GM12878 (cell line): Measurements from ENCODE around the gene CD207. TPM values are rescaled to one million over a fixed set of nuclear protein-coding genes. Genes with fewer than 3 reads are reported as not detected.

Source experiments
- ATAC-seq: fragments of 200-7000 bp; cut with Tn5 transposase; 3 replicates; pipeline ENCODE4 v1.9.1; 2020; ENCODE audit warnings: mild to moderate bottlenecking, moderate library complexity
- BruUV-seq: library from RNA; stranded (reverse); fragments of 400-500 nt; replicated peaks from 2 replicates; lab custom pipeline; 2021; lab: Mats Ljungman, UMichigan
- CTCF ChIA-PET: fragments of 300-600 bp; sonication (Branson Sonifier 250); formaldehyde crosslinking; extraction: SDS; loops from one replicate; lab custom pipeline; 2021; ENCODE audit warnings: inconsistent platforms; lab: Yijun Ruan, JAX
- POLR2A ChIA-PET: fragments of 350-600 bp; formaldehyde crosslinking; extraction: SDS; loops from one replicate; lab custom pipeline; 2021; ENCODE audit warnings: inconsistent platforms; lab: Charles Lee
- RAD21 ChIA-PET: fragments of 300-600 bp; sonication (Branson Sonifier 250); formaldehyde crosslinking; loops from one replicate; lab custom pipeline; 2023; ENCODE audit warnings: antibody characterized with exemption; ENCODE audit not compliant: unreplicated experiment; lab: Charles Lee
- SMC1A ChIA-PET: fragments of 300-600 bp; sonication (Branson Sonifier 250); formaldehyde crosslinking; loops from one replicate; lab custom pipeline; 2023; ENCODE audit not compliant: unreplicated experiment, uncharacterized antibody; lab: Charles Lee
- DNase-seq: peaks from one replicate; pipeline ENCODE4 v3.0.0-alpha.2; 2011; ENCODE audit warnings: low read depth, low spot score
- FAIRE-seq: peaks from 3 replicates; lab custom pipeline; 2011; peaks lifted over from hg19 to GRCh38; lab: Jason Lieb, UNC
- H2AFZ ChIP-seq: 2 replicates; pipeline ENCODE4 v1.6.0; 2011; ENCODE audit warnings: low read depth, low read length, control low read depth; ENCODE audit not compliant: control insufficient read depth
- H3K27ac ChIP-seq: 2 replicates; pipeline ENCODE4 v1.5.1; 2011; ENCODE audit warnings: control low read depth; ENCODE audit not compliant: control insufficient read depth, insufficient read depth
- H3K27me3 ChIP-seq, 2 experiments: replicated peaks in 1 of 2; 2 replicates each; pipeline versions ENCODE4 v1.6.0 to v1.6.1; 2011; ENCODE audit warnings: low read length in 1 of 2; ENCODE audit not compliant: control insufficient read depth in 2 of 2, insufficient read depth in 2 of 2
- H3K36me3 ChIP-seq, 2 experiments: 2 replicates each; pipeline ENCODE4 v1.5.1; 2011; ENCODE audit warnings: low read length in 1 of 2; ENCODE audit not compliant: control insufficient read depth in 2 of 2, insufficient read depth in 2 of 2
- H3K4me1 ChIP-seq: 2 replicates; pipeline ENCODE4 v1.6.1; 2011; ENCODE audit warnings: mild to moderate bottlenecking, low read length, moderate library complexity, mixed read lengths; ENCODE audit not compliant: control insufficient read depth, insufficient read depth
- H3K4me2 ChIP-seq: 2 replicates; pipeline ENCODE4 v1.6.0; 2011; ENCODE audit warnings: control low read depth; ENCODE audit not compliant: control insufficient read depth, insufficient read depth
- H3K4me3 ChIP-seq: fragments of 200-600 bp; sonication (generic); 2 replicates; pipeline ENCODE4 v1.5.1; 2016
- H3K79me2 ChIP-seq: 2 replicates; pipeline ENCODE4 v1.6.0; 2011; ENCODE audit warnings: low read length; ENCODE audit not compliant: control insufficient read depth, insufficient read depth
- H3K9ac ChIP-seq: 2 replicates; pipeline ENCODE4 v1.8.0; 2011; ENCODE audit warnings: low read length, control low read depth, mixed read lengths; ENCODE audit not compliant: control insufficient read depth, insufficient read depth
- H3K9me3 ChIP-seq: replicated peaks from 3 replicates; pipeline ENCODE4 v1.5.1; 2011; ENCODE audit warnings: mild to moderate bottlenecking, low read length; ENCODE audit not compliant: control insufficient read depth, insufficient read depth
- H4K20me1 ChIP-seq: 2 replicates; pipeline ENCODE4 v1.6.0; 2011; ENCODE audit not compliant: control insufficient read depth, insufficient read depth
- CBFB ChIP-seq: IDR thresholded peaks from 2 replicates; pipeline ENCODE4 v1.6.1; 2016; ENCODE audit warnings: antibody characterized with exemption, low read depth
- EED ChIP-seq: sonication (generic); IDR thresholded peaks from 2 replicates; pipeline ENCODE4 v1.6.1; 2016; ENCODE audit warnings: antibody characterized with exemption, low read depth
- EP300 ChIP-seq, 2 experiments: fragments of 150-350 bp in 1 of 2; IDR thresholded peaks; 2 replicates each; pipeline ENCODE4 v1.6.1; 2011 to 2012; ENCODE audit warnings: low read depth in 2 of 2, low read length in 2 of 2, borderline replicate concordance in 1 of 2, improper control_type of control experiment in 1 of 2, inconsistent platforms in 1 of 2; ENCODE audit not compliant: control insufficient read depth in 1 of 2
- ETV6 ChIP-seq, 2 experiments: fragments of 450-650 bp in 1 of 2; IDR thresholded peaks in 1 of 2; conservative IDR thresholded peaks in 1 of 2; 2 replicates each; pipeline ENCODE4 v1.6.1; 2014; ENCODE audit warnings: antibody characterized with exemption in 1 of 2, borderline replicate concordance in 1 of 2, low read depth in 1 of 2, mild to moderate bottlenecking in 1 of 2, moderate library complexity in 1 of 2
- HDAC6 ChIP-seq: fragments of 200-600 bp; sonication (generic); IDR thresholded peaks from one replicate; pipeline ENCODE4 v1.8.0; 2017; ENCODE audit warnings: antibody characterized with exemption; ENCODE audit not compliant: unreplicated experiment
- HDGF ChIP-seq: fragments of 450-650 bp; IDR thresholded peaks from 2 replicates; pipeline ENCODE4 v1.6.1; 2016; ENCODE audit warnings: antibody characterized with exemption
- IKZF2 ChIP-seq, 2 experiments: fragments of 450-650 bp; IDR thresholded peaks; 2 replicates each; pipeline ENCODE4 v1.6.1; 2017; ENCODE audit warnings: mild to moderate bottlenecking in 2 of 2, moderate library complexity in 2 of 2
- IRF4 ChIP-seq: IDR thresholded peaks from 2 replicates; pipeline ENCODE4 v1.6.1; 2011; ENCODE audit warnings: low read depth, low read length
- JUNB ChIP-seq: IDR thresholded peaks from 2 replicates; pipeline ENCODE4 v1.6.1; 2016; ENCODE audit warnings: antibody characterized with exemption, mild to moderate bottlenecking
- MEF2B ChIP-seq: fragments of 450-650 bp; IDR thresholded peaks from 2 replicates; pipeline ENCODE4 v1.6.1; 2018; ENCODE audit warnings: mild to moderate bottlenecking, moderate library complexity; ENCODE audit not compliant: partially characterized antibody, poor library complexity, severe bottlenecking
- MTA3 ChIP-seq: IDR thresholded peaks from 2 replicates; pipeline ENCODE4 v1.6.1; 2012; ENCODE audit warnings: low read length, inconsistent platforms, borderline replicate concordance
- RCOR1 ChIP-seq: conservative IDR thresholded peaks from 2 replicates; pipeline ENCODE4 v1.6.1; 2012; ENCODE audit warnings: low read depth, low read length, improper control_type of control experiment
- RUNX3 ChIP-seq: IDR thresholded peaks from 2 replicates; pipeline ENCODE4 v1.6.1; 2012; ENCODE audit warnings: low read length, inconsistent platforms
- SIN3A ChIP-seq: IDR thresholded peaks from 2 replicates; pipeline ENCODE4 v1.6.1; 2012; ENCODE audit warnings: low read depth, low read length, improper control_type of control experiment
- SPI1 ChIP-seq: IDR thresholded peaks from 2 replicates; pipeline ENCODE4 v1.6.1; 2011; ENCODE audit warnings: low read depth, mild to moderate bottlenecking, low read length, moderate library complexity, borderline replicate concordance; ENCODE audit not compliant: insufficient read depth
- SUZ12 ChIP-seq: fragments of 200-600 bp; sonication (generic); IDR thresholded peaks from one replicate; pipeline ENCODE4 v1.6.1; 2018; ENCODE audit warnings: antibody characterized with exemption, mild to moderate bottlenecking; ENCODE audit not compliant: unreplicated experiment
- ZNF622 ChIP-seq: fragments of 450-650 bp; IDR thresholded peaks from 2 replicates; pipeline ENCODE4 v1.6.1; 2017; ENCODE audit warnings: mild to moderate bottlenecking, inconsistent platforms
- WGBS: methylation state at CpG from one replicate; pipeline ENCODE4 v1.1.6; 2016; ENCODE audit warnings: low lambda C conversion rate; ENCODE audit not compliant: insufficient replicate concordance, insufficient coverage; ENCODE audit errors: missing lambda C conversion rate; 5-methylcytosine and 5-hydroxymethylcytosine counted together
- in situ Hi-C: fragments of 300-500 bp; cut with MboI; formaldehyde crosslinking; loops from 9 replicates; pipeline ENCODE4 v1.14.3; 2018; ENCODE audit warnings: mixed read lengths
- intact Hi-C: fragments of 100-400 bp; cut with micrococcal nuclease; formaldehyde crosslinking; loops from one replicate; pipeline ENCODE4 v1.14.2; 2022; ENCODE audit not compliant: unreplicated experiment
- polyA plus RNA-seq, 11 experiments: library from polyadenylated mRNA; depleted of rRNA in 4 of 11; unstranded in 6 of 11; stranded (reverse) in 5 of 11; fragments of >200 nt; fragmentation: Nextera tagmentation in 4 of 11; fragmentation: Illumina TruSeq in 1 of 11; extraction: Ambion mirVana in 4 of 11; extraction: Trizol in 1 of 11; gene quantifications; 1 replicate in 1 of 11; 2 replicates in 10 of 11; pipeline versions ENCODE4 v1.2.1 to v1.2.3, GENCODE V29; 2011 to 2016; ENCODE audit warnings: inconsistent platforms in 2 of 11, missing spikeins in 2 of 11, low read depth in 1 of 11
- total RNA-seq, 4 experiments: library from RNA; depleted of rRNA in 3 of 4; stranded (reverse); fragments of >200 nt in 3 of 4; fragmentation: Illumina TruSeq in 1 of 4; extraction: Trizol in 1 of 4; gene quantifications; 2 replicates each; pipeline versions ENCODE4 v1.2.1 to v1.2.3, GENCODE V29; 2013 to 2021

Gene CD207
- total and polyA plus RNA-seq, 10 of the 15 experiments (the other 5 are each of a cell fraction or from before 2014, with no cell fraction given) = not detected

- in situ Hi-C loops (no loop called here), intact Hi-C loops (no loop called here)
- Histone ChIP-seq H3K4me1 (peaks cover 9% of the 10 kb centered on the region), H3K4me3 (no peak overlapping the region), H3K4me2 (peak overlapping the region; percentile 52; the same call in 1 of the 2 replicates), H4K20me1 (no peaks in the 10 kb centered on the region), H3K27ac (0 out of 2 replicates have a peak overlapping the region, but pooled peaks have one; percentile 43), H3K9ac (no peak overlapping the region), H3K79me2 (no peaks in the 10 kb centered on the region), H3K27me3 (no peaks in the 10 kb centered on the region; a peak in 1 of 4 replicates), H2AFZ (no peak overlapping the region), H3K36me3 (no peaks in the 10 kb centered on the region), H3K9me3 (no peaks in the 10 kb centered on the region)
- RAD21 ChIA-PET = no interaction called here
- SMC1A ChIA-PET = interaction anchor here (0.6 to 0.7 kb wide), 2 partner anchors 18 to 267 kb away, joined by 3 read pairs; no protein-coding TSS in a partner anchor
- no TSS peak for BruUV-seq
- TF ChIP-seq IKZF2 (IDR thresholded peaks at IDR 0.05) (peak; percentile 35 to 41; a peak in 2 of 4 replicates), SPI1 (peak; percentile 70), JUNB (no peak), SUZ12 (no peak), EP300 (IDR thresholded peaks at IDR 0.05; ENCODE audit: borderline replicate concordance in 1 of 2, control insufficient read depth in 1 of 2, low read depth in 2 of 2, low read length in 2 of 2) (0 out of 4 replicates have a peak, but pooled peaks of 1 of the 2 experiments have one; percentile 10), HDGF (no peak), HDAC6 (no peak)
- WGBS = 93% methylated on average over 1 of the region's 1 CpG
- POLR2A ChIA-PET = no interaction called here
- ATAC-seq (no peak), DNase-seq (no peak), FAIRE-seq (no peak)
- CTCF ChIA-PET = interaction anchor here (0.9 to 1.4 kb wide), 6 partner anchors 9 to 96 kb away, joined by 3 to 13 read pairs (median 3); no protein-coding TSS in a partner anchor
Observed at GRCh38 chr2:70852824-70853223, 17.2 kb upstream of the CD207 start.

- DNase-seq (peak; percentile 73), FAIRE-seq (peak; percentile 96), ATAC-seq (peak; percentile 96)
- Histone ChIP-seq H3K4me2 (no peak overlapping the region), H4K20me1 (no peaks in the 10 kb centered on the region), H3K27ac (peak overlapping the region; percentile 52; the same call in 1 of the 2 replicates), H2AFZ (no peak overlapping the region; the same call in 1 of the 2 replicates), H3K9ac (no peak overlapping the region), H3K4me1 (peaks cover 9% of the 10 kb centered on the region), H3K79me2 (no peaks in the 10 kb centered on the region), H3K4me3 (no peak overlapping the region), H3K27me3 (no peaks in the 10 kb centered on the region), H3K9me3 (no peaks in the 10 kb centered on the region), H3K36me3 (no peaks in the 10 kb centered on the region)
- in situ Hi-C loops (no loop called here), intact Hi-C loops (no loop called here)
- POLR2A ChIA-PET = no interaction called here
- SMC1A ChIA-PET = no interaction called here
- CTCF ChIA-PET = interaction anchor here (1.2 to 1.4 kb wide), 2 partner anchors 15 to 19 kb away, joined by 3 to 13 read pairs; no protein-coding TSS in a partner anchor
- BruUV-seq = no TSS peak
- RAD21 ChIA-PET = no interaction called here
- WGBS = 0% methylated on average over 4 of the region's 4 CpGs
- TF ChIP-seq CBFB = no peak
- 0 out of 4 replicates have a peak, but pooled peaks of 1 of the 2 experiments have one; percentile 32 for TF ChIP-seq ETV6 (conservative IDR thresholded peaks at IDR 0.05 in 1 of 2, IDR thresholded peaks at IDR 0.05 in 1 of 2; ENCODE audit: borderline replicate concordance in 1 of 2, low read depth in 1 of 2)
- peak; percentile 56 for TF ChIP-seq IRF4
- TF ChIP-seq IKZF2 (IDR thresholded peaks at IDR 0.05) = peak in 1 of 2 experiments; percentile 53; a peak in 2 of 4 replicates
- TF ChIP-seq MTA3 = 0 out of 2 replicates have a peak, but pooled peaks have one; percentile 25
- 0 out of 2 replicates have a peak, but pooled peaks have one; percentile 17 for TF ChIP-seq EED
- TF ChIP-seq SIN3A = no peak
- TF ChIP-seq RCOR1 = no peak
- TF ChIP-seq ZNF622 = no peak
- peak; percentile 58 for TF ChIP-seq RUNX3
- TF ChIP-seq MEF2B = peak; percentile 35
Observed at GRCh38 chr2:70851704-70852103, 16.1 kb upstream of the CD207 start.
